Keratinocyte (primary cell): ENCODE data around the gene ADM2. TPM values are rescaled to one million over a fixed set of nuclear protein-coding genes. Genes with fewer than 3 reads are reported as not detected.

Experiments used
- DNase-seq: peaks from one replicate; pipeline ENCODE4 v3.0.0-alpha.2; 2011; ENCODE audit warnings: low read depth, missing footprints, low spot score
- FAIRE-seq: peaks from 2 replicates; lab custom pipeline; 2011; peaks lifted over from hg19 to GRCh38; lab: Jason Lieb, UNC
- H2AFZ ChIP-seq: 2 replicates; pipeline ENCODE4 v1.6.0; 2012; ENCODE audit warnings: low read length, control low read depth, inconsistent platforms; ENCODE audit not compliant: control insufficient read depth
- H3K27ac ChIP-seq: 2 replicates; pipeline ENCODE4 v1.5.1; 2011; ENCODE audit warnings: low read length; ENCODE audit not compliant: control insufficient read depth, insufficient read depth
- H3K27me3 ChIP-seq: 3 replicates; pipeline ENCODE4 v1.6.0; 2011; ENCODE audit warnings: low read length; ENCODE audit not compliant: control insufficient read depth, insufficient read depth; ENCODE audit errors: extremely low read depth
- H3K36me3 ChIP-seq, 2 experiments: 2 replicates in 1 of 2; 3 replicates in 1 of 2; pipeline ENCODE4 v1.5.1; 2011; ENCODE audit warnings: low read length in 2 of 2, mild to moderate bottlenecking in 1 of 2; ENCODE audit not compliant: control insufficient read depth in 2 of 2, insufficient read depth in 2 of 2; ENCODE audit errors: extremely low read depth in 1 of 2
- H3K4me1 ChIP-seq: 3 replicates; pipeline ENCODE4 v1.5.1; 2011; ENCODE audit warnings: low read length; ENCODE audit not compliant: control insufficient read depth, insufficient read depth; ENCODE audit errors: extremely low read depth
- H3K4me2 ChIP-seq: 3 replicates; pipeline ENCODE4 v1.6.0; 2011; ENCODE audit warnings: low read depth, low read length; ENCODE audit not compliant: control insufficient read depth, insufficient read depth; ENCODE audit errors: extremely low read depth
- H3K4me3 ChIP-seq, 3 experiments: fragments of 200-600 bp in 1 of 3; sonication (generic) in 1 of 3; 2 replicates in 2 of 3; 3 replicates in 1 of 3; pipeline ENCODE4 v1.5.1; 2011 to 2016; ENCODE audit warnings: low read length in 3 of 3, mild to moderate bottlenecking in 3 of 3, control low read depth in 2 of 3, inconsistent platforms in 1 of 3, low read depth in 1 of 3, mixed read lengths in 1 of 3, mixed run types in 1 of 3, moderate library complexity in 1 of 3; ENCODE audit not compliant: control insufficient read depth in 2 of 3, insufficient read depth in 2 of 3; ENCODE audit errors: extremely low read depth in 1 of 3
- H3K79me2 ChIP-seq: 2 replicates; pipeline ENCODE4 v1.6.0; 2012; ENCODE audit warnings: low read length; ENCODE audit not compliant: control insufficient read depth, insufficient read depth
- H3K9ac ChIP-seq: 3 replicates; pipeline ENCODE4 v1.6.0; 2011; ENCODE audit warnings: low read length; ENCODE audit not compliant: control insufficient read depth, insufficient read depth; ENCODE audit errors: extremely low read depth
- H3K9me1 ChIP-seq: 3 replicates; pipeline ENCODE4 v1.6.0; 2011; ENCODE audit warnings: low read length; ENCODE audit not compliant: control insufficient read depth, insufficient read depth; ENCODE audit errors: extremely low read depth
- H3K9me3 ChIP-seq: 2 replicates; pipeline ENCODE4 v1.5.1; 2012; ENCODE audit warnings: low read depth, low read length; ENCODE audit not compliant: control insufficient read depth
- H4K20me1 ChIP-seq: 3 replicates; pipeline ENCODE4 v1.6.0; 2011; ENCODE audit warnings: low read length; ENCODE audit not compliant: control insufficient read depth, insufficient read depth; ENCODE audit errors: extremely low read depth
- CTCF ChIP-seq, 3 experiments: IDR thresholded peaks in 1 of 3; conservative IDR thresholded peaks in 1 of 3; optimal IDR thresholded peaks in 1 of 3; 2 replicates in 2 of 3; 3 replicates in 1 of 3; pipeline versions ENCODE3 to v1.5.1; 2011; ENCODE audit warnings: low read length in 3 of 3, mild to moderate bottlenecking in 3 of 3, moderate library complexity in 2 of 3, control low read depth in 1 of 3, inconsistent platforms in 1 of 3; ENCODE audit not compliant: insufficient read depth in 2 of 3; ENCODE audit errors: extremely low read depth in 1 of 3
- EZH2 ChIP-seq: IDR thresholded peaks from one replicate; pipeline ENCODE4 v1.6.1; 2012; ENCODE audit warnings: inconsistent platforms, mild to moderate bottlenecking, low read length, moderate library complexity
- dilution Hi-C: fragments of 300-500 bp; cut with MboI; formaldehyde crosslinking; loops from one replicate; pipeline ENCODE4 v1.7.0; 2020; ENCODE audit warnings: low sequenced_read_pairs; ENCODE audit not compliant: extremely low pct_ligation_motif_present
- polyA plus RNA-seq, 5 experiments: library from polyadenylated mRNA; depleted of rRNA in 3 of 5; stranded (reverse) in 3 of 5; stranded (forward) in 1 of 5; unstranded in 1 of 5; fragments of >200 nt; gene quantifications; 1 replicate in 1 of 5; 2 replicates in 3 of 5; 3 replicates in 1 of 5; pipeline versions ENCODE4 v1.2.1 to v1.2.3, GENCODE V29; 2011 to 2012; ENCODE audit warnings: missing spikeins in 2 of 5, low read depth in 1 of 5, low replicate concordance in 1 of 5

Gene ADM2
- polyA plus RNA-seq, 1 donor (not counting 4 experiments of a cell fraction or from before 2014, with no cell fraction given), result 0.21 TPM

- Histone ChIP-seq H3K4me3 (no peak overlapping the region), H3K27ac (no peak overlapping the region), H3K9ac (no peak overlapping the region), H4K20me1 (no peaks in the 10 kb centered on the region), H3K36me3 (peaks cover 14 to 43% of the 10 kb centered on the region in 2 experiments), H2AFZ (no peak overlapping the region), H3K9me1 (no peaks in the 10 kb centered on the region), H3K4me2 (no peak overlapping the region), H3K79me2 (no peaks in the 10 kb centered on the region), H3K27me3 (no peaks in the 10 kb centered on the region), H3K9me3 (no peaks in the 10 kb centered on the region), H3K4me1 (peaks cover 9% of the 10 kb centered on the region)
- dilution Hi-C loops, result no loop called here
- TF ChIP-seq EZH2 (no peak), CTCF (optimal IDR thresholded peaks at IDR 0.05 in 1 of 3, IDR thresholded peaks at IDR 0.05 in 1 of 3, conservative IDR thresholded peaks at IDR 0.05 in 1 of 3; ENCODE audit: extremely low read depth in 1 of 3, insufficient read depth in 2 of 3, low read length in 3 of 3) (no peak)
- DNase-seq (no peak), FAIRE-seq (no peak)
Measured at GRCh38 chr22:50436015-50436830, 45.1 kb upstream of the ADM2 start.

GRCh38 chr22:50436841-50437341 is 44.5 kb upstream of the ADM2 start:
- Histone ChIP-seq H3K4me1 (peaks cover 9% of the 10 kb centered on the region), H3K9me1 (no peaks in the 10 kb centered on the region), H3K27ac (no peak overlapping the region), H3K27me3 (no peaks in the 10 kb centered on the region), H3K9ac (no peak overlapping the region), H4K20me1 (peaks cover 3% of the 10 kb centered on the region), H3K4me3 (no peak overlapping the region), H3K9me3 (no peaks in the 10 kb centered on the region), H3K36me3 (peaks cover 10 to 38% of the 10 kb centered on the region in 2 experiments), H3K4me2 (no peak overlapping the region), H3K79me2 (no peaks in the 10 kb centered on the region), H2AFZ (no peak overlapping the region)
- DNase-seq (no peak), FAIRE-seq (no peak)
- no peak for TF ChIP-seq EZH2
- dilution Hi-C loops, result no loop called here
